Esophagus squamous epithelium (tissue), 5 donors: ENCODE data around the gene SPG11. TPM values are rescaled to one million over a fixed set of nuclear protein-coding genes. Genes with fewer than 3 reads are reported as not detected.

Experiments
- DNase-seq: peaks from one replicate; lab custom pipeline; 2025; lab: John Stamatoyannopoulos, UW
- H3K27ac ChIP-seq, 4 donors: fragments of 200-600 bp; sonication (generic); one replicate each; pipeline ENCODE4 v1.5.1; 2016 to 2019; ENCODE audit warnings: mild to moderate bottlenecking in 1 of 4
- H3K27me3 ChIP-seq, 4 donors: fragments of 200-600 bp; sonication (generic); 1 replicate in 3 of 4; 2 replicates in 1 of 4; pipeline versions ENCODE4 v1.5.1 to v1.6.0; 2017 to 2021; ENCODE audit warnings: antibody characterized with exemption in 1 of 4
- H3K36me3 ChIP-seq, 3 donors: fragments of 200-600 bp; sonication (generic); one replicate each; pipeline ENCODE4 v1.5.1; 2016 to 2019
- H3K4me1 ChIP-seq, 3 donors: fragments of 200-600 bp; sonication (generic); one replicate each; pipeline ENCODE4 v1.5.1; 2017 to 2019
- H3K4me3 ChIP-seq, 4 donors: fragments of 200-600 bp; sonication (generic); 1 replicate in 3 of 4; 2 replicates in 1 of 4; pipeline ENCODE4 v1.5.1; 2016 to 2019; ENCODE audit warnings: mild to moderate bottlenecking in 2 of 4, moderate library complexity in 1 of 4
- H3K9me3 ChIP-seq, 3 donors: fragments of 200-600 bp; sonication (generic); one replicate each; pipeline ENCODE4 v1.5.1; 2016 to 2019
- CTCF ChIP-seq, 6 experiments: fragments of 450-650 bp in 4 of 6; fragments of 200-600 bp in 2 of 6; sonication (generic) in 2 of 6; IDR thresholded peaks; one replicate each; pipeline ENCODE4 v1.5.1; 2016 to 2019; ENCODE audit warnings: antibody characterized with exemption in 6 of 6, mild to moderate bottlenecking in 4 of 6, moderate library complexity in 4 of 6
- POLR2A ChIP-seq, 4 donors: fragments of 450-650 bp; IDR thresholded peaks; one replicate each; pipeline ENCODE4 v1.6.1; 2017; ENCODE audit warnings: antibody characterized with exemption in 4 of 4, mild to moderate bottlenecking in 4 of 4, moderate library complexity in 3 of 4
- WGBS, 2 donors: methylation state at CpG; one replicate each; pipeline ENCODE4 v1.1.5; 2018; 5-methylcytosine and 5-hydroxymethylcytosine counted together
- intact Hi-C: fragments of 100-400 bp; cut with DNase I; formaldehyde crosslinking; loops from one replicate; pipeline ENCODE4 v1.15.0; 2022
- total RNA-seq, 4 donors: library from RNA; depleted of rRNA; stranded (reverse); fragments of >200 nt; gene quantifications; one replicate each; pipeline ENCODE4 v1.1.0, GENCODE V29; 2016
- donor health status: DM: yes; HTN: yes; CAD: no.

SPG11 gene
- total RNA-seq, 4 donors from 2014 or later = 43.9 to 84.3 (median 50.0) TPM

DNA sequence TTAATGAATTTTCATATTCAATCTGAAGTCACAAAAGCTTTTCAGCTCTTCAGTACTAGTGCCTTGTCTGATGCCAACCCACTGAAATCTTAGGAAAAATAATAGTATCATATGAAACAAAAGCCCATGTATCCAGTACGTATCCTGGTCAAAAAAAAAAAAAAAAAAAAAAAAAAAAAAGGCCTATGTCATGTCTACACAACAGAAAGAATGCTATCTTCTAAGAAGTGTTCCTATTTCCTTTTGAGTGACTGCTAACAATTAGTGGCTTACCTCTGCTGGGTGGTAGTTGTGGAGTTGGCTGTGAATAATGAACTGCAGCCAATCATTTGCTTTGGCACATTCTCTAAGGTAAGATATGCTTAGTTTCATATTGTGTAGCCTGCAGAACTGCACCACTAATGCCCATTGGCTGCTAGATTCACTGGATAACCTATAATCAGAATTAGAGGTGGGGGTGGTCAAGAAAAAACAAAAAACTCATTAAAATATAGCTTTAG, 66.9 kb downstream of the SPG11 start:
- H3K9me3 ChIP-seq = no peaks in the 10 kb centered on the region
- H3K4me1 ChIP-seq = peaks cover 0 to 22% (median 5%) of the 10 kb centered on the region in 3 donors
- DNase-seq = no peak
- intact Hi-C loops = no loop called here
- H3K27ac ChIP-seq = no peak overlapping the region
- H3K36me3 ChIP-seq = peaks cover 4 to 100% (median 67%) of the 10 kb centered on the region in 3 donors
- TF ChIP-seq CTCF (IDR thresholded peaks at IDR 0.05) (no peak), POLR2A (IDR thresholded peaks at IDR 0.05) (no peak)
- 78 to 100% methylated on average over 1 of the region's 1 CpG for WGBS, 2 donors
- no peak overlapping the region for H3K4me3 ChIP-seq
- no peaks in the 10 kb centered on the region for H3K27me3 ChIP-seq

GRCh38 chr15:44595656-44596510, 67.6 kb downstream of the SPG11 start:
- H3K4me3 ChIP-seq = no peak overlapping the region
- H3K36me3 ChIP-seq = peaks cover 4 to 100% (median 69%) of the 10 kb centered on the region in 3 donors
- H3K27ac ChIP-seq = no peak overlapping the region
- H3K9me3 ChIP-seq = no peaks in the 10 kb centered on the region
- WGBS, 2 donors = 93 to 94% methylated on average over 2 to 3 of the region's 3 CpGs
- H3K27me3 ChIP-seq = no peaks in the 10 kb centered on the region
- peaks cover 2 to 29% (median 9%) of the 10 kb centered on the region in 3 donors for H3K4me1 ChIP-seq
- intact Hi-C loops = no loop called here
- DNase-seq = no peak
- TF ChIP-seq CTCF (IDR thresholded peaks at IDR 0.05) (no peak), POLR2A (IDR thresholded peaks at IDR 0.05) (no peak)

DNA sequence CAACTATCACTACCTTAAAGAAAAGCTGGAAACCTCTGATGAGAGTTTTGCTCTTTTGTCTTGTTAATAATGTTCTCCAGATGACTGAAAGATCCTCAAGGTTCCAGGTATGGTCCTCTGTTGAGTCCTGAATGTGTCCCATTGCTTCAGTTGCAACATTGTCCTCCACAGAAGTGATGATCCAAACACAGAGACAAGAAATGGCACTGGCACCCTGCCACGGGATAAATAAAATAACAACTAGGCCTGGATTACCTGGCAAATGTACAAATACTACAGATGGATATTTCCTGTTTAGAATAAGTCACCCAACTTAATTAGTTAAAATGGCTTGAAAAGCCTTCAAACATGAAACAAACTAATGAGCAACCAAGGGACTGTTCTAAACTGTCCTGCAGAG, 68.2 kb downstream of the SPG11 start:
- Histone ChIP-seq H3K27ac (no peak overlapping the region), H3K36me3 (peaks cover 4 to 100% (median 68%) of the 10 kb centered on the region in 3 donors)
- intact Hi-C loops = no loop called here

GRCh38 chr15:44593042-44593736, 70.3 kb downstream of the SPG11 start:
- peaks cover 4 to 100% (median 73%) of the 10 kb centered on the region in 3 donors for H3K36me3 ChIP-seq
- peak overlapping the region in 3 of 4 donors; percentile 28 to 62 (median 36) for H3K27ac ChIP-seq
- peak in 4 of 6 experiments; percentile 9 to 43 (median 24) for TF ChIP-seq CTCF (IDR thresholded peaks at IDR 0.05)
- TF ChIP-seq POLR2A (IDR thresholded peaks at IDR 0.05) = no peak
- H3K4me3 ChIP-seq = no peak overlapping the region
- peaks cover 4 to 32% (median 9%) of the 10 kb centered on the region in 3 donors for H3K4me1 ChIP-seq
- no peaks in the 10 kb centered on the region for H3K27me3 ChIP-seq
- no peaks in the 10 kb centered on the region for H3K9me3 ChIP-seq
- no peak for DNase-seq
- intact Hi-C loops = no loop called here
- 54 to 63% methylated on average over 6 to 7 of the region's 7 CpGs for WGBS, 2 donors

More for the DNA sequence above, 68.2 kb downstream of the SPG11 start:
- TF ChIP-seq CTCF (IDR thresholded peaks at IDR 0.05) (no peak), POLR2A (IDR thresholded peaks at IDR 0.05) (no peak)
- no peak overlapping the region for H3K4me3 ChIP-seq
- WGBS, 2 donors = 47 to 54% methylated on average over 1 of the region's 1 CpG
- H3K4me1 ChIP-seq = peaks cover 4 to 32% (median 9%) of the 10 kb centered on the region in 3 donors
- no peak for DNase-seq
- H3K9me3 ChIP-seq = no peaks in the 10 kb centered on the region
- H3K27me3 ChIP-seq = no peaks in the 10 kb centered on the region
